DOHH2 (cell line): ENCODE measurements around the gene CKS1B.
A peak's percentile ranks its signal among the peaks of the same experiment; 100 is the strongest.

Experiments used
- H3F3A ChIP-seq: fragments of 200-600 bp; sonication (generic), shearing (Covaris generic); 2 replicates; pipeline ENCODE4 v1.6.0; 2016; ENCODE audit warnings: antibody characterized with exemption, mild to moderate bottlenecking; ENCODE audit not compliant: control insufficient read depth, insufficient read depth
- H3K27ac ChIP-seq: fragments of 200-600 bp; sonication (generic); 2 replicates; pipeline ENCODE4 v1.5.1; 2014; ENCODE audit warnings: low read depth, mild to moderate bottlenecking, low read length, moderate library complexity
- H3K27me3 ChIP-seq: fragments of 200-600 bp; sonication (generic); 2 replicates; pipeline ENCODE4 v1.6.1; 2014; ENCODE audit warnings: mild to moderate bottlenecking, low read length, mixed read lengths; ENCODE audit not compliant: control insufficient read depth
- H3K36me3 ChIP-seq: fragments of 200-600 bp; sonication (generic); 2 replicates; pipeline ENCODE4 v1.6.1; 2014; ENCODE audit warnings: mild to moderate bottlenecking, low read length, moderate library complexity, mixed read lengths; ENCODE audit not compliant: control insufficient read depth
- H3K4me1 ChIP-seq: fragments of 200-600 bp; sonication (generic); 2 replicates; pipeline ENCODE4 v1.6.1; 2014; ENCODE audit warnings: mild to moderate bottlenecking, low read length, mixed read lengths; ENCODE audit not compliant: control insufficient read depth
- H3K4me2 ChIP-seq: fragments of 200-600 bp; sonication (generic); 2 replicates; pipeline ENCODE4 v1.6.0; 2014; ENCODE audit warnings: mild to moderate bottlenecking, low read length, moderate library complexity
- H3K4me3 ChIP-seq: fragments of 200-600 bp; sonication (generic); 2 replicates; pipeline ENCODE4 v1.5.1; 2014; ENCODE audit warnings: mild to moderate bottlenecking, low read length, mixed read lengths
- H3K79me2 ChIP-seq: fragments of 200-600 bp; sonication (generic); 2 replicates; pipeline ENCODE4 v1.6.1; 2014; ENCODE audit warnings: mild to moderate bottlenecking, low read length, mixed read lengths; ENCODE audit not compliant: control insufficient read depth
- H3K9me2 ChIP-seq: fragments of 200-600 bp; sonication (generic); replicated peaks from 2 replicates; pipeline ENCODE4 v1.6.1; 2014; ENCODE audit warnings: mild to moderate bottlenecking, low read length, mixed read lengths; ENCODE audit not compliant: control insufficient read depth
- H3K9me3 ChIP-seq: fragments of 200-600 bp; sonication (generic); 2 replicates; pipeline ENCODE4 v1.6.1; 2014; ENCODE audit warnings: antibody characterized with exemption, low read length, mixed read lengths; ENCODE audit not compliant: control insufficient read depth, insufficient read depth
- H4K20me1 ChIP-seq: fragments of 200-600 bp; sonication (generic); 2 replicates; pipeline ENCODE4 v1.6.0; 2014; ENCODE audit warnings: low read depth, mild to moderate bottlenecking, antibody characterized with exemption, low read length, moderate library complexity; ENCODE audit not compliant: control insufficient read depth, insufficient read depth
- EZH2phosphoT487 ChIP-seq: fragments of 200-600 bp; sonication (generic); IDR thresholded peaks from 2 replicates; pipeline ENCODE4 v1.6.1; 2017; ENCODE audit warnings: borderline replicate concordance, mild to moderate bottlenecking, antibody characterized with exemption, low read length, moderate library complexity, mixed read lengths
- TF ChIP-seq, protein P1 (sequence below): fragments of 200-600 bp; sonication (generic); IDR thresholded peaks from one replicate; pipeline ENCODE4 v1.5.1; 2014; ENCODE audit warnings: antibody characterized with exemption, mild to moderate bottlenecking, low read depth, low read length; ENCODE audit not compliant: poor library complexity, severe bottlenecking

CKS1B gene

DNA sequence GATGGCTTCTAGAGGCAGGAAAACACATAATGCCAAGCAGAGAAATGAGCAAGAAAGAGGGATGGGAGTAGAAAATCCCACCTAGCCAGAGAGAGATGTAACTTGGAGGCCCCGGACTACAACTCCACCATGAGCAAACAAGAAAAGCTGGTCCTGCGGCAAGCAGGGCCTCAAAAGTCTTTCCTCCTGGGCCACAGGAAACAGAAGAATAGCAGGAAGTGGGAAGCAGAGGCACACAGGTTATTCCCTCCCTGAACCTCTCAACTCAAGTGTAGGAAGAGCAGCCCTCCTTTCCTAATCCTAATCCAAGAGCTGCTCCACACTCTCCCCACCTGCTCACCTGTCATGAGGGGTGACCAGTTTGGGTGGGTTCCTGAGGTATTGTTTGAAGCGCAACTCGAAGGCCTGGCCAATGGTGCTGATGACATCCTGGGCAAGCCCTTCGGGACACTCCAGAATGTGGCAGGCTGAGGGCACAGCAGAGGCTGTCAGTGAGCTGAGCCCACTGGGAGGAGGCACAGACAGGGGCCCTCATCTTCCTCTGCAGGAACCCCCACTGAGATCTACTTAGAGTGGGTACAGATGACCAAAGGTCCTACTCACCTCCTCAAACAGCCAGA, 7.0 kb upstream of the CKS1B start:
- Histone ChIP-seq H3K79me2 (peaks cover 48% of the 10 kb centered on the region), H3K27ac (no peak overlapping the region), H3F3A (0 out of 2 replicates have a peak, but pooled peaks cover 5% of the 10 kb centered on the region), H3K27me3 (no peaks in the 10 kb centered on the region), H3K9me3 (no peaks in the 10 kb centered on the region), H3K9me2 (no peaks in the 10 kb centered on the region), H3K4me3 (no peak overlapping the region), H4K20me1 (peaks cover 8% of the 10 kb centered on the region; the same call in 1 of the 2 replicates), H3K4me1 (peaks cover 31% of the 10 kb centered on the region), H3K36me3 (peaks cover 75% of the 10 kb centered on the region), H3K4me2 (no peak overlapping the region)
- no peak for TF ChIP-seq EZH2phosphoT487
- TF ChIP-seq, protein P1, sequence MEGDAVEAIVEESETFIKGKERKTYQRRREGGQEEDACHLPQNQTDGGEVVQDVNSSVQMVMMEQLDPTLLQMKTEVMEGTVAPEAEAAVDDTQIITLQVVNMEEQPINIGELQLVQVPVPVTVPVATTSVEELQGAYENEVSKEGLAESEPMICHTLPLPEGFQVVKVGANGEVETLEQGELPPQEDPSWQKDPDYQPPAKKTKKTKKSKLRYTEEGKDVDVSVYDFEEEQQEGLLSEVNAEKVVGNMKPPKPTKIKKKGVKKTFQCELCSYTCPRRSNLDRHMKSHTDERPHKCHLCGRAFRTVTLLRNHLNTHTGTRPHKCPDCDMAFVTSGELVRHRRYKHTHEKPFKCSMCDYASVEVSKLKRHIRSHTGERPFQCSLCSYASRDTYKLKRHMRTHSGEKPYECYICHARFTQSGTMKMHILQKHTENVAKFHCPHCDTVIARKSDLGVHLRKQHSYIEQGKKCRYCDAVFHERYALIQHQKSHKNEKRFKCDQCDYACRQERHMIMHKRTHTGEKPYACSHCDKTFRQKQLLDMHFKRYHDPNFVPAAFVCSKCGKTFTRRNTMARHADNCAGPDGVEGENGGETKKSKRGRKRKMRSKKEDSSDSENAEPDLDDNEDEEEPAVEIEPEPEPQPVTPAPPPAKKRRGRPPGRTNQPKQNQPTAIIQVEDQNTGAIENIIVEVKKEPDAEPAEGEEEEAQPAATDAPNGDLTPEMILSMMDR, result no peak

DNA sequence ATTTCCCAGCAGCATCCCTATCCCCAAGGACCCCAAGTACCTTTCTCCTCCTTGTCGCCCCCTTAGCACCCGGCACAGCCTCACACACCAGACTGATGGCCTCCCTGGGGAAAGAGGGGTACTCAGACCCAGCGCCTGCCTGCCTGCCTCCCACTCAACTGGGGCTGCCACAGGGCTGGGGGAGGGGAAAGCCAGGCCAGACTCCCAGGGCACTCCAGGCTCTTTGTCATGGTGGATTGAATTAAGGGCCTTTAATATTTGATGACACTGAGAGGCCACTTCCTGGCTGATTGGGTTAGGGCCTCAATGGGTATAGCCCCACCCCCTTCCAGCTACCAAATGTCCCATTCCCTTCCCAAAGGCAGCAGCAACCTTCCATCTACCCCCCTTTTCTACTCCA, 5.8 kb upstream of the CKS1B start:
- 0 out of 2 replicates have a peak, but pooled peaks cover 4% of the 10 kb centered on the region for H3F3A ChIP-seq
- TF ChIP-seq, protein P1, result no peak
- TF ChIP-seq EZH2phosphoT487, result no peak
- peaks cover 48% of the 10 kb centered on the region for H3K79me2 ChIP-seq
- H4K20me1 ChIP-seq, result peaks cover 8% of the 10 kb centered on the region; the same call in 1 of the 2 replicates
- H3K27ac ChIP-seq, result no peak overlapping the region
- peaks cover 31% of the 10 kb centered on the region for H3K4me1 ChIP-seq
- H3K4me3 ChIP-seq, result no peak overlapping the region
- H3K4me2 ChIP-seq, result no peak overlapping the region
- H3K9me2 ChIP-seq, result no peaks in the 10 kb centered on the region
- no peaks in the 10 kb centered on the region for H3K9me3 ChIP-seq
- peaks cover 68% of the 10 kb centered on the region for H3K36me3 ChIP-seq
- no peaks in the 10 kb centered on the region for H3K27me3 ChIP-seq

- no peaks in the 10 kb centered on the region for H3K27me3 ChIP-seq
- H3K4me2 ChIP-seq, result no peak overlapping the region
- no peak for TF ChIP-seq EZH2phosphoT487
- H3K4me3 ChIP-seq, result no peak overlapping the region
- no peak overlapping the region for H3K27ac ChIP-seq
- H3K79me2 ChIP-seq, result peaks cover 50% of the 10 kb centered on the region
- peaks cover 8% of the 10 kb centered on the region; the same call in 1 of the 2 replicates for H4K20me1 ChIP-seq
- H3K9me3 ChIP-seq, result no peaks in the 10 kb centered on the region
- no peaks in the 10 kb centered on the region for H3K9me2 ChIP-seq
- H3K4me1 ChIP-seq, result peaks cover 30% of the 10 kb centered on the region
- H3K36me3 ChIP-seq, result peaks cover 65% of the 10 kb centered on the region
- H3F3A ChIP-seq, result 0 out of 2 replicates have a peak, but pooled peaks cover 2% of the 10 kb centered on the region
Measured at GRCh38 chr1:154969246-154969645, 5.2 kb upstream of the CKS1B start.

DNA sequence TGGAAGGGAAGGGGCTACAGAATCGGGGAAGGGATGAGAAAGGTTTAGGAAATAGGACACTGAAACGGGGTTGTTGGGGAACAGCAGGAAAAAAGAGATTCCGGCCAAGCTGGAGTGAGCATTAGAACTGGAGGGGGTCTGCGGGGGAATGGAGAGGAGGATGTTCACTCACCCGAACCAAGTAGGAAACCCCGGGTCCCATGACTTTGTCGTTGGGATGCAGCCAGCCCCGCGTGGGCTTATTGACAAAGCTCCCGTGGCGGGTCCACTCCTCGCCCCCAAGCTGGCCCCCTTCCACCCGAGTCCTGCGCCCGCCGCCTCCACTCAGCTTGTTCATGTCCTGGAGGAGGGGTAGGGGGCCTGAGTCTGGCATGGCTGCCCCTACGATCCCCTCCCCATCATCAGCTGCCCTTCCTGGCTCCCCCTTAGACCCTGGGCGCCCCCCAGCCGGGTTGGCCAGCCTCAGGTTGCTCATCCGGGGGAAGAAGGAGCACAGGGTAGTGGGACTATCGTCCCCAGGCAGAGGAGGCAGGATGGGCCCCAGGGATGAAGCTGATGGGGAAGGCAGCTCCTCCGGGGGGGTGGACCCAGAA, 4.5 kb upstream of the CKS1B start:
- Histone ChIP-seq H3F3A (peaks cover under 1% of the 10 kb centered on the region; the same call in 1 of the 2 replicates), H3K4me1 (peaks cover 30% of the 10 kb centered on the region), H3K79me2 (peaks cover 52% of the 10 kb centered on the region), H3K9me3 (no peaks in the 10 kb centered on the region), H4K20me1 (peaks cover 8% of the 10 kb centered on the region; the same call in 1 of the 2 replicates), H3K4me3 (no peak overlapping the region), H3K36me3 (peaks cover 61% of the 10 kb centered on the region), H3K4me2 (peak overlapping the region; percentile 48), H3K9me2 (no peaks in the 10 kb centered on the region), H3K27me3 (no peaks in the 10 kb centered on the region), H3K27ac (no peak overlapping the region)
- TF ChIP-seq, protein P1, result no peak
- no peak for TF ChIP-seq EZH2phosphoT487
